ENCODE data around the gene KCNQ1. TPM values are rescaled to one million over a fixed set of nuclear protein-coding genes. Genes with fewer than 3 reads are reported as not detected.

The KCNQ1 gene
- polyA plus RNA-seq, 2 donors = 0.31 to 0.52 TPM

- H3K36me3 ChIP-seq (ENCODE audit: control insufficient read depth in 2 of 2, insufficient read depth in 2 of 2, low read length in 1 of 2) = no peaks in the 10 kb centered on the region
- no peaks in the 10 kb centered on the region for H3K9me3 ChIP-seq (ENCODE audit: control insufficient read depth in 2 of 2, insufficient read depth in 1 of 2, low read depth in 1 of 2, low read length in 1 of 2)
- no peak overlapping the region for H3K27ac ChIP-seq (ENCODE audit: low read depth in 2 of 2, low read length in 1 of 2)
- H3K27me3 ChIP-seq (ENCODE audit: control insufficient read depth in 1 of 2, insufficient read depth in 2 of 2, low read length in 2 of 2) = no peaks in the 10 kb centered on the region
- H3K4me3 ChIP-seq (ENCODE audit: low read depth in 1 of 2, low read length in 2 of 2) = no peak overlapping the region
- 88% methylated on average over 5 of the region's 5 CpGs for WGBS, 2 donors
- no peaks in the 10 kb centered on the region for H3K4me1 ChIP-seq (ENCODE audit: control insufficient read depth in 2 of 2, insufficient read depth in 2 of 2, low read length in 1 of 2)
Measured at GRCh38 chr11:2767071-2767470, 322.3 kb downstream of the KCNQ1 start.

DNA sequence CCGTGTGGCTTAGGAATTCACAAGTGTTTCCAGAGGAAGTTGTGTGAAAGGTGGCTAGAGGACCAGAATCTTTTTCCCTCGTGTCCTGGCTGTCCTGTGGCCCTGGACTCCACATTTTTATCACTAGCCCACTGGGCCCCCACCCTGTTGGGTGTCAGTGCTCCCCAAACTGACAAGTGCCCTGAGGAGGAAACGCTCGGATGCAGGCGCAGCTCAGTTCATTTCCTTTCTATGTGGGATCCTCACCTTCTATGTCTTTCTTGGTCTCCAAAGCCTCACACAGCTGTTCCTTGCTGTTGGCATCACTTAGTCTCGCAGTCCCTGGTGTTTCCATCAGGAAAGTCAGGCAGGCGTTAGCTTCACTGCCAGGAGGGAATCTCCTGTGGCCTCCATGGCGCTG is 323.0 kb downstream of the KCNQ1 start:
- 89 to 90% methylated on average over 8 of the region's 8 CpGs for WGBS, 2 donors
- Histone ChIP-seq H3K4me3 (ENCODE audit: low read depth in 1 of 2, low read length in 2 of 2) (no peak overlapping the region), H3K9me3 (ENCODE audit: control insufficient read depth in 2 of 2, insufficient read depth in 1 of 2, low read depth in 1 of 2, low read length in 1 of 2) (no peaks in the 10 kb centered on the region), H3K4me1 (ENCODE audit: control insufficient read depth in 2 of 2, insufficient read depth in 2 of 2, low read length in 1 of 2) (no peaks in the 10 kb centered on the region), H3K27me3 (ENCODE audit: control insufficient read depth in 1 of 2, insufficient read depth in 2 of 2, low read length in 2 of 2) (no peaks in the 10 kb centered on the region), H3K27ac (ENCODE audit: low read depth in 2 of 2, low read length in 1 of 2) (no peak overlapping the region), H3K36me3 (ENCODE audit: control insufficient read depth in 2 of 2, insufficient read depth in 2 of 2, low read length in 1 of 2) (no peaks in the 10 kb centered on the region)

- no peaks in the 10 kb centered on the region for H3K4me1 ChIP-seq (ENCODE audit: control insufficient read depth in 2 of 2, insufficient read depth in 2 of 2, low read length in 1 of 2)
- WGBS, 2 donors = 83 to 86% methylated on average over 14 of the region's 14 CpGs
- no peaks in the 10 kb centered on the region for H3K27me3 ChIP-seq (ENCODE audit: control insufficient read depth in 1 of 2, insufficient read depth in 2 of 2, low read length in 2 of 2)
- H3K9me3 ChIP-seq (ENCODE audit: control insufficient read depth in 2 of 2, insufficient read depth in 1 of 2, low read depth in 1 of 2, low read length in 1 of 2) = no peaks in the 10 kb centered on the region
- H3K27ac ChIP-seq (ENCODE audit: low read depth in 2 of 2, low read length in 1 of 2) = no peak overlapping the region
- H3K4me3 ChIP-seq (ENCODE audit: low read depth in 1 of 2, low read length in 2 of 2) = no peak overlapping the region
- no peaks in the 10 kb centered on the region for H3K36me3 ChIP-seq (ENCODE audit: control insufficient read depth in 2 of 2, insufficient read depth in 2 of 2, low read length in 1 of 2)
Measured at GRCh38 chr11:2768471-2769408, 323.9 kb downstream of the KCNQ1 start.

DNA sequence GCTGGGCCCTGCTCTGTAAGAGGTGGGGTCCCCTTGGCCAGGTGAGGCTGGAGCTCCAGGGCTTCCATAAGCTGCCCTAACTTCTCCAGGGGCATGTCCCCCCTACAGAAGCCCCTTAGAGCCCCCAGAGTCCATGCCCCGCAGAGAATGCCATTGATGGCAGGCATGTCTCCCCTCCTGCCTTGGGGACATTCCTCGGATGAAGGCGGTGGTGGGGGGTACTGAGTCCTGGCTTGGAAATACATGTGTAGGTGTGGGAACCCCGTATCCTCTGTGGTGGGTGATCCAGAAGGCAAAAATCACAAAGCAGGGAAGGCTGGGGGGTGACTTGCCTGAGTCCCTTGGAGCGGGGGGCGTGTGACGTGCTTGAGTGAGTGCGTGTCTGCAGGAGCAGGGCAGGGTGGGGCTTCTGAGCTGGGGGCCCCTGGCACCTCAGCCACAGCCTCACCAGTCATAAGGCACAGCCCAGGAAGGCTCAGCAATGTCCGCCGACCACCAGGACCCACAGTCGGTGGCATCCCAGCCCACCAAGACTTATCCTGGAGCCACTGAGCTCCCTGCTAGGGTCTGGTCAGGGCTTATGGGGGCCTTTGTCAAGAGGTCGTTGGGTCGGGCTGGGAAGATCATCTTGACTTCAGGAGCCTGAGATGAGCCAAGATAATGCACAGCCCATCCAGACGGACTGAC is 324.7 kb downstream of the KCNQ1 start:
- Histone ChIP-seq H3K36me3 (ENCODE audit: control insufficient read depth in 2 of 2, insufficient read depth in 2 of 2, low read length in 1 of 2) (no peaks in the 10 kb centered on the region), H3K4me3 (ENCODE audit: low read depth in 1 of 2, low read length in 2 of 2) (no peak overlapping the region), H3K27ac (ENCODE audit: low read depth in 2 of 2, low read length in 1 of 2) (no peak overlapping the region), H3K9me3 (ENCODE audit: control insufficient read depth in 2 of 2, insufficient read depth in 1 of 2, low read depth in 1 of 2, low read length in 1 of 2) (no peaks in the 10 kb centered on the region), H3K27me3 (ENCODE audit: control insufficient read depth in 1 of 2, insufficient read depth in 2 of 2, low read length in 2 of 2) (no peaks in the 10 kb centered on the region), H3K4me1 (ENCODE audit: control insufficient read depth in 2 of 2, insufficient read depth in 2 of 2, low read length in 1 of 2) (no peaks in the 10 kb centered on the region)
- WGBS, 2 donors = 92 to 95% methylated on average over 14 of the region's 14 CpGs

DNA sequence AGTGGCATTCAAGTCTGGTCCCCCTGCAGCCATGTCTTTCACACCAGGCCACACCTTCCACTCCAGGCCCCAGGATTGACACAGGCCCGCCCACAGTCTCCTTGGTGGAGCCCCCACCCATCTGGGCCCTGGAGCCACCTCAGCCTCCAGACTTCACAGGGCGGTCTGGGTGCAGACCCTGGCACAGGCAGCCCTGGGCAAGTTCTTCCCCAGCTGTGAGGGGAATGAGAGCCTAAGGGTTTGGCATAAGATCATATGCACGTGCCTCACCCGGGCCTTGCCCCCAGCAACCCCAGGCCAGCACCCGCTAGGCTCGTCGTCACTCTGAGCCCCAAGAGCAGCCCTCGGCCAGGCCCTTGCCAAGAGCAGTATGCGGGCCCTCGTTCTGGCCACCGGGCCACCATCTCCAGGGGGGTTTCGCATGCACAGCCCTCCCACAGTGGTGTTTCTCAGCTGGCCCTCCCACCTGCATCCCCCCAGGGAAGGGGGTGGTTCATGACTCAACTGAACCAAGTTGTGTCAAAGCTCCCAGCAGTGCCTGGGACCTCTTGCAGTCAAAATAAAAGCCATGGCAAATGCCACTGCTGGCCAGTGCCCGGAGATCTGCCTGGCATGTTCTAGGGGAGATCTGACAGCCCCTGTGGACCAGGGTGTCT is 325.4 kb downstream of the KCNQ1 start:
- Histone ChIP-seq H3K9me3 (ENCODE audit: control insufficient read depth in 2 of 2, insufficient read depth in 1 of 2, low read depth in 1 of 2, low read length in 1 of 2) (no peaks in the 10 kb centered on the region), H3K4me1 (ENCODE audit: control insufficient read depth in 2 of 2, insufficient read depth in 2 of 2, low read length in 1 of 2) (no peaks in the 10 kb centered on the region), H3K27me3 (ENCODE audit: control insufficient read depth in 1 of 2, insufficient read depth in 2 of 2, low read length in 2 of 2) (no peaks in the 10 kb centered on the region), H3K4me3 (ENCODE audit: low read depth in 1 of 2, low read length in 2 of 2) (no peak overlapping the region), H3K36me3 (ENCODE audit: control insufficient read depth in 2 of 2, insufficient read depth in 2 of 2, low read length in 1 of 2) (no peaks in the 10 kb centered on the region), H3K27ac (ENCODE audit: low read depth in 2 of 2, low read length in 1 of 2) (no peak overlapping the region)
- 78 to 95% methylated on average over 13 of the region's 13 CpGs for WGBS, 2 donors

GRCh38 chr11:2770761-2771301 is 326.0 kb downstream of the KCNQ1 start:
- WGBS, 2 donors = 86 to 88% methylated on average over 9 of the region's 9 CpGs
- no peaks in the 10 kb centered on the region for H3K36me3 ChIP-seq (ENCODE audit: control insufficient read depth in 2 of 2, insufficient read depth in 2 of 2, low read length in 1 of 2)
- no peaks in the 10 kb centered on the region for H3K27me3 ChIP-seq (ENCODE audit: control insufficient read depth in 1 of 2, insufficient read depth in 2 of 2, low read length in 2 of 2)
- H3K27ac ChIP-seq (ENCODE audit: low read depth in 2 of 2, low read length in 1 of 2) = no peak overlapping the region
- H3K4me1 ChIP-seq (ENCODE audit: control insufficient read depth in 2 of 2, insufficient read depth in 2 of 2, low read length in 1 of 2) = peaks cover 0 to 2% of the 10 kb centered on the region in 2 donors
- no peak overlapping the region for H3K4me3 ChIP-seq (ENCODE audit: low read depth in 1 of 2, low read length in 2 of 2)
- H3K9me3 ChIP-seq (ENCODE audit: control insufficient read depth in 2 of 2, insufficient read depth in 1 of 2, low read depth in 1 of 2, low read length in 1 of 2) = no peaks in the 10 kb centered on the region

- Histone ChIP-seq H3K36me3 (ENCODE audit: control insufficient read depth in 2 of 2, insufficient read depth in 2 of 2, low read length in 1 of 2) (no peaks in the 10 kb centered on the region), H3K9me3 (ENCODE audit: control insufficient read depth in 2 of 2, insufficient read depth in 1 of 2, low read depth in 1 of 2, low read length in 1 of 2) (no peaks in the 10 kb centered on the region), H3K4me1 (ENCODE audit: control insufficient read depth in 2 of 2, insufficient read depth in 2 of 2, low read length in 1 of 2) (peaks cover 0 to 2% of the 10 kb centered on the region in 2 donors), H3K27me3 (ENCODE audit: control insufficient read depth in 1 of 2, insufficient read depth in 2 of 2, low read length in 2 of 2) (no peaks in the 10 kb centered on the region), H3K4me3 (ENCODE audit: low read depth in 1 of 2, low read length in 2 of 2) (no peak overlapping the region), H3K27ac (ENCODE audit: low read depth in 2 of 2, low read length in 1 of 2) (no peak overlapping the region)
- 85 to 96% methylated on average over 12 of the region's 12 CpGs for whole genome bisulfite sequencing, 2 donors
Measured at GRCh38 chr11:2771758-2772466, 327.1 kb downstream of the KCNQ1 start.

DNA sequence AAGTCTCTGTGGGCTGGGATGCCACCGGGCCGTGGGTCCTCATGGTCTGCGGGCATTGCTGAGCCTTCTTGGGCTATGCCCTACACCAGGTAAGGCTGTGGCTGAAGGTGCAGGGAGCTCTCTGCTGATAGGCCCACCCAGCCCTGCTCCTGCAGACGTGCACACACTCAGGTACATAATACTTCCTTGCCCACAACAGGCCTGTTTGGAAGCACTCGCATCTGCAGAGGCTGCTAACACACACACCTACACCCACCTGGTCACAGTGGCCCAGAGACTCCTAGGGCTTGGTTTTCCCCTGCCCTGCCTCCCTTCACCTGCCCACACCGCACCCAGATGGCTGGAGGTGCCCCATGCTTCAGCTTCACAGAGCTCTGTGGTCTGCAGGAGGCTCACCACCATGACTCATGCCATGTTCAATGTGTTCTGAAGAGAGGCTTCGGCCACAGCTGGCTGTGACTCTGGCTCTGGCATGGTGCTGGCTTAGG is 327.8 kb downstream of the KCNQ1 start:
- 83 to 84% methylated on average over 7 of the region's 7 CpGs for WGBS, 2 donors
- Histone ChIP-seq H3K27me3 (ENCODE audit: control insufficient read depth in 1 of 2, insufficient read depth in 2 of 2, low read length in 2 of 2) (no peaks in the 10 kb centered on the region), H3K4me3 (ENCODE audit: low read depth in 1 of 2, low read length in 2 of 2) (no peak overlapping the region), H3K4me1 (ENCODE audit: control insufficient read depth in 2 of 2, insufficient read depth in 2 of 2, low read length in 1 of 2) (peaks cover 0 to 5% of the 10 kb centered on the region in 2 donors), H3K9me3 (ENCODE audit: control insufficient read depth in 2 of 2, insufficient read depth in 1 of 2, low read depth in 1 of 2, low read length in 1 of 2) (no peaks in the 10 kb centered on the region), H3K27ac (ENCODE audit: low read depth in 2 of 2, low read length in 1 of 2) (no peak overlapping the region), H3K36me3 (ENCODE audit: control insufficient read depth in 2 of 2, insufficient read depth in 2 of 2, low read length in 1 of 2) (no peaks in the 10 kb centered on the region)

Measured in esophagus (tissue), 2 donors.